IPS DF 6.9 (cell line): ENCODE data around the gene ELF2.
"Not testable (repeated sequence)": the region's sequence is repeated elsewhere in the genome, so short reads cannot be mapped to it uniquely, and the experiment has no call there.

Source experiments
- DNase-seq: peaks from one replicate; pipeline ENCODE4 v3.0.0-alpha.2; 2013; ENCODE audit warnings: low read depth, low spot score
- H3K27ac ChIP-seq: one replicate; pipeline ENCODE4 v1.5.1; 2013; ENCODE audit warnings: low read length, control low read depth
- H3K27me3 ChIP-seq: 2 replicates; pipeline ENCODE4 v1.6.1; 2013; ENCODE audit warnings: mild to moderate bottlenecking, low read length; ENCODE audit not compliant: control insufficient read depth, insufficient read depth
- H3K36me3 ChIP-seq: 2 replicates; pipeline ENCODE4 v1.6.1; 2013; ENCODE audit warnings: low read length; ENCODE audit not compliant: control insufficient read depth, insufficient read depth
- H3K4me1 ChIP-seq: 2 replicates; pipeline ENCODE4 v1.6.1; 2013; ENCODE audit warnings: low read length; ENCODE audit not compliant: control insufficient read depth, insufficient read depth
- H3K4me3 ChIP-seq: 2 replicates; pipeline ENCODE4 v1.5.1; 2013; ENCODE audit warnings: mild to moderate bottlenecking, low read length
- H3K9me3 ChIP-seq: 2 replicates; pipeline ENCODE4 v1.6.1; 2013; ENCODE audit warnings: low read length, inconsistent platforms; ENCODE audit not compliant: control insufficient read depth, insufficient read depth
- WGBS: extraction: QIAGEN DNeasy Blood & Tissue Kit; methylation state at CpG from one replicate; pipeline ENCODE4 v1.1.7; 2013; ENCODE audit warnings: mixed read lengths, missing lambda C conversion rate; ENCODE audit not compliant: insufficient read length, insufficient coverage; 5-methylcytosine and 5-hydroxymethylcytosine counted together

Gene ELF2

GRCh38 chr4:139163806-139164206 is 13.2 kb downstream of the ELF2 start:
- Histone ChIP-seq H3K27ac (no peak overlapping the region), H3K36me3 (no peaks in the 10 kb centered on the region), H3K27me3 (no peaks in the 10 kb centered on the region; the same call in 1 of the 2 replicates), H3K4me3 (no peak overlapping the region), H3K4me1 (peaks cover 2% of the 10 kb centered on the region; the same call in 1 of the 2 replicates), H3K9me3 (no peaks in the 10 kb centered on the region)
- DNase-seq = no peak
- WGBS = no CpG with 5 or more reads among the region's 2 CpGs

- WGBS = no CpG with 5 or more reads among the region's 9 CpGs
- peaks cover 10% of the 10 kb centered on the region for H3K4me1 ChIP-seq
- not testable (repeated sequence) for DNase-seq, H3K27ac ChIP-seq, H3K27me3 ChIP-seq, H3K4me3 ChIP-seq, H3K9me3 ChIP-seq, H3K36me3 ChIP-seq
Observed at GRCh38 chr4:139157977-139158376, 19.0 kb downstream of the ELF2 start.

GRCh38 chr4:139154952-139155557 is 22.0 kb downstream of the ELF2 start:
- H3K4me1 ChIP-seq = peaks cover 10% of the 10 kb centered on the region
- H3K9me3 ChIP-seq = no peaks in the 10 kb centered on the region
- DNase-seq = no peak
- H3K27ac ChIP-seq = peak overlapping the region; percentile 65
- no peaks in the 10 kb centered on the region for H3K27me3 ChIP-seq
- no peaks in the 10 kb centered on the region; the same call in 1 of the 2 replicates for H3K36me3 ChIP-seq
- no CpG with 5 or more reads among the region's 5 CpGs for WGBS
- no peak overlapping the region for H3K4me3 ChIP-seq

GRCh38 chr4:139154538-139154937 is 22.5 kb downstream of the ELF2 start:
- no peak overlapping the region for H3K27ac ChIP-seq
- no peaks in the 10 kb centered on the region; the same call in 1 of the 2 replicates for H3K36me3 ChIP-seq
- H3K4me3 ChIP-seq = no peak overlapping the region
- no peaks in the 10 kb centered on the region for H3K27me3 ChIP-seq
- H3K9me3 ChIP-seq = no peaks in the 10 kb centered on the region
- whole genome bisulfite sequencing = no CpG with 5 or more reads among the region's 1 CpG
- DNase-seq = no peak
- peaks cover 10% of the 10 kb centered on the region for H3K4me1 ChIP-seq

GRCh38 chr4:139154134-139154421 is 22.9 kb downstream of the ELF2 start:
- Histone ChIP-seq H3K4me3 (no peak overlapping the region), H3K27me3 (no peaks in the 10 kb centered on the region), H3K4me1 (peaks cover 10% of the 10 kb centered on the region), H3K36me3 (no peaks in the 10 kb centered on the region; the same call in 1 of the 2 replicates), H3K9me3 (no peaks in the 10 kb centered on the region), H3K27ac (no peak overlapping the region)
- no CpG with 5 or more reads among the region's 2 CpGs for WGBS
- DNase-seq = no peak

GRCh38 chr4:139153411-139154133 is 23.4 kb downstream of the ELF2 start:
- no peak overlapping the region for H3K27ac ChIP-seq
- WGBS = no CpG with 5 or more reads among the region's 1 CpG
- no peak for DNase-seq
- H3K36me3 ChIP-seq = no peaks in the 10 kb centered on the region; the same call in 1 of the 2 replicates
- no peaks in the 10 kb centered on the region for H3K9me3 ChIP-seq
- H3K27me3 ChIP-seq = no peaks in the 10 kb centered on the region
- H3K4me3 ChIP-seq = no peak overlapping the region
- H3K4me1 ChIP-seq = peaks cover 10% of the 10 kb centered on the region

GRCh38 chr4:139152249-139152648 is 24.8 kb downstream of the ELF2 start:
- Histone ChIP-seq H3K27ac (no peak overlapping the region), H3K4me1 (peaks cover 7% of the 10 kb centered on the region), H3K4me3 (no peak overlapping the region), H3K36me3 (no peaks in the 10 kb centered on the region), H3K27me3 (no peaks in the 10 kb centered on the region), H3K9me3 (no peaks in the 10 kb centered on the region)
- no peak for DNase-seq
- no CpG with 5 or more reads among the region's 2 CpGs for WGBS

GRCh38 chr4:139146926-139147629 is 29.9 kb downstream of the ELF2 start:
- no CpG with 5 or more reads among the region's 8 CpGs for WGBS
- Histone ChIP-seq H3K36me3 (no peaks in the 10 kb centered on the region), H3K4me1 (peaks cover 10% of the 10 kb centered on the region), H3K27me3 (no peaks in the 10 kb centered on the region), H3K4me3 (no peak overlapping the region), H3K27ac (no peak overlapping the region), H3K9me3 (no peaks in the 10 kb centered on the region)
- no peak for DNase-seq

- no peak overlapping the region for H3K4me3 ChIP-seq
- H3K4me1 ChIP-seq = peaks cover 10% of the 10 kb centered on the region
- WGBS = no CpG with 5 or more reads among the region's 1 CpG
- no peaks in the 10 kb centered on the region for H3K27me3 ChIP-seq
- H3K27ac ChIP-seq = no peak overlapping the region
- H3K36me3 ChIP-seq = no peaks in the 10 kb centered on the region
- H3K9me3 ChIP-seq = no peaks in the 10 kb centered on the region
- no peak for DNase-seq
Observed at GRCh38 chr4:139145552-139145932, 31.5 kb downstream of the ELF2 start.

- Histone ChIP-seq H3K27me3 (no peaks in the 10 kb centered on the region), H3K9me3 (no peaks in the 10 kb centered on the region), H3K36me3 (no peaks in the 10 kb centered on the region), H3K4me1 (peaks cover 10% of the 10 kb centered on the region), H3K27ac (no peak overlapping the region), H3K4me3 (no peak overlapping the region)
- no peak for DNase-seq
- no CpG with 5 or more reads among the region's 3 CpGs for WGBS
Observed at GRCh38 chr4:139144911-139145551, 32.0 kb downstream of the ELF2 start.
